BE2C (cell line): ENCODE data around the gene TRAPPC3.

Experiments used
- DNase-seq: peaks from one replicate; pipeline ENCODE4 v3.0.0-alpha.2; 2020
- H3K27me3 ChIP-seq: fragments of 250-450 bp; sonication (Bioruptor Pico); 2 replicates; pipeline ENCODE4 v1.5.1; 2020; ENCODE audit warnings: mild to moderate bottlenecking
- H3K36me3 ChIP-seq: fragments of 250-450 bp; sonication (Bioruptor Pico); 2 replicates; pipeline ENCODE4 v1.5.1; 2020; ENCODE audit warnings: mild to moderate bottlenecking
- H3K4me1 ChIP-seq: fragments of 250-450 bp; sonication (Bioruptor Pico); 2 replicates; pipeline ENCODE4 v1.5.1; 2020
- H3K4me3 ChIP-seq: 2 replicates; pipeline ENCODE4 v1.5.1; 2011; ENCODE audit warnings: low read depth, low read length
- H3K9me3 ChIP-seq: fragments of 250-450 bp; sonication (Bioruptor Pico); 2 replicates; pipeline ENCODE4 v1.5.1; 2020
- TF ChIP-seq, protein P1 (sequence below): IDR thresholded peaks from 2 replicates; pipeline ENCODE4 v1.5.1; 2012; ENCODE audit warnings: mild to moderate bottlenecking, low read depth, low read length

The TRAPPC3 gene

GRCh38 chr1:36179220-36179600 lies 29.9 kb upstream of the TRAPPC3 start:
- TF ChIP-seq, protein P1, sequence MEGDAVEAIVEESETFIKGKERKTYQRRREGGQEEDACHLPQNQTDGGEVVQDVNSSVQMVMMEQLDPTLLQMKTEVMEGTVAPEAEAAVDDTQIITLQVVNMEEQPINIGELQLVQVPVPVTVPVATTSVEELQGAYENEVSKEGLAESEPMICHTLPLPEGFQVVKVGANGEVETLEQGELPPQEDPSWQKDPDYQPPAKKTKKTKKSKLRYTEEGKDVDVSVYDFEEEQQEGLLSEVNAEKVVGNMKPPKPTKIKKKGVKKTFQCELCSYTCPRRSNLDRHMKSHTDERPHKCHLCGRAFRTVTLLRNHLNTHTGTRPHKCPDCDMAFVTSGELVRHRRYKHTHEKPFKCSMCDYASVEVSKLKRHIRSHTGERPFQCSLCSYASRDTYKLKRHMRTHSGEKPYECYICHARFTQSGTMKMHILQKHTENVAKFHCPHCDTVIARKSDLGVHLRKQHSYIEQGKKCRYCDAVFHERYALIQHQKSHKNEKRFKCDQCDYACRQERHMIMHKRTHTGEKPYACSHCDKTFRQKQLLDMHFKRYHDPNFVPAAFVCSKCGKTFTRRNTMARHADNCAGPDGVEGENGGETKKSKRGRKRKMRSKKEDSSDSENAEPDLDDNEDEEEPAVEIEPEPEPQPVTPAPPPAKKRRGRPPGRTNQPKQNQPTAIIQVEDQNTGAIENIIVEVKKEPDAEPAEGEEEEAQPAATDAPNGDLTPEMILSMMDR, result no peak

DNA sequence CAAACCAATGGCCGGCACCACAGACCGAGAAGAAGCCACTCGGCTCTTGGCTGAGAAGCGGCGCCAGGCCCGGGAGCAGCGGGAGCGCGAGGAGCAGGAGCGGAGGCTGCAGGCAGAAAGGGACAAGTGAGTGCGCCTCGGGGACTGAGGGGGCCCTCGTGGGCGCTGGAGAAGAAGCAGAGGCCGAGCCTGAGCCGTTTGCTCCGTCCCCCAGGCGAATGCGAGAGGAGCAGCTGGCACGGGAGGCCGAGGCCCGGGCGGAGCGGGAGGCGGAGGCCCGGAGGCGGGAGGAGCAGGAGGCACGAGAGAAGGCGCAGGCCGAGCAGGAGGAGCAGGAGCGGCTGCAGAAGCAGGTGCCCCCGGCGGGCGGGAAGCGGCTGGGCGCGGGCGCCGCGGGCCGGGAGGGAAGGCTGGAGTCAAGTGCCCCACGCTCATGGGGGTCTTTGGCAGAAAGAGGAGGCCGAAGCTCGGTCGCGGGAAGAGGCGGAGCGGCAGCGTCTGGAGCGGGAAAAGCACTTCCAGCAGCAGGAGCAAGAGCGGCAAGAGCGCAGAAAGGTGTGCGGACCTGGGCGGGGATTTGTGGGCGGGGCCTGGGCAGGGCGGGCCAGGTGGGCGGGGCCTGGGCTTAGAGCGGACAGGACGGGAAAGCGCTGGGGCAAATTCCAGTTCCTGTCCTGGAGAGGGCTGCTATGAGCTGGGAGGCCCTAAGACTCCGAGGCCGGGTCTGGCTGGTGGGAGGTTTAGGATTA lies 29.4 kb upstream of the TRAPPC3 start:
- TF ChIP-seq, protein P1, result no peak
- H3K36me3 ChIP-seq, result peaks cover 18% of the 10 kb centered on the region
- no peaks in the 10 kb centered on the region for H3K4me1 ChIP-seq
- H3K9me3 ChIP-seq, result no peaks in the 10 kb centered on the region
- no peak for DNase-seq
- H3K27me3 ChIP-seq, result no peaks in the 10 kb centered on the region
- H3K4me3 ChIP-seq, result no peak overlapping the region

More at GRCh38 chr1:36179220-36179600, 29.9 kb upstream of the TRAPPC3 start:
- H3K4me3 ChIP-seq, result no peak overlapping the region
- no peaks in the 10 kb centered on the region for H3K9me3 ChIP-seq
- no peaks in the 10 kb centered on the region for H3K27me3 ChIP-seq
- no peak for DNase-seq
- H3K4me1 ChIP-seq, result no peaks in the 10 kb centered on the region
- peaks cover 16% of the 10 kb centered on the region for H3K36me3 ChIP-seq

- Histone ChIP-seq H3K9me3 (no peaks in the 10 kb centered on the region), H3K4me3 (no peak overlapping the region), H3K4me1 (no peaks in the 10 kb centered on the region), H3K27me3 (no peaks in the 10 kb centered on the region), H3K36me3 (peaks cover 22% of the 10 kb centered on the region)
- TF ChIP-seq, protein P1, result no peak
- no peak for DNase-seq
Observed at GRCh38 chr1:36177589-36178431, 28.5 kb upstream of the TRAPPC3 start.

DNA sequence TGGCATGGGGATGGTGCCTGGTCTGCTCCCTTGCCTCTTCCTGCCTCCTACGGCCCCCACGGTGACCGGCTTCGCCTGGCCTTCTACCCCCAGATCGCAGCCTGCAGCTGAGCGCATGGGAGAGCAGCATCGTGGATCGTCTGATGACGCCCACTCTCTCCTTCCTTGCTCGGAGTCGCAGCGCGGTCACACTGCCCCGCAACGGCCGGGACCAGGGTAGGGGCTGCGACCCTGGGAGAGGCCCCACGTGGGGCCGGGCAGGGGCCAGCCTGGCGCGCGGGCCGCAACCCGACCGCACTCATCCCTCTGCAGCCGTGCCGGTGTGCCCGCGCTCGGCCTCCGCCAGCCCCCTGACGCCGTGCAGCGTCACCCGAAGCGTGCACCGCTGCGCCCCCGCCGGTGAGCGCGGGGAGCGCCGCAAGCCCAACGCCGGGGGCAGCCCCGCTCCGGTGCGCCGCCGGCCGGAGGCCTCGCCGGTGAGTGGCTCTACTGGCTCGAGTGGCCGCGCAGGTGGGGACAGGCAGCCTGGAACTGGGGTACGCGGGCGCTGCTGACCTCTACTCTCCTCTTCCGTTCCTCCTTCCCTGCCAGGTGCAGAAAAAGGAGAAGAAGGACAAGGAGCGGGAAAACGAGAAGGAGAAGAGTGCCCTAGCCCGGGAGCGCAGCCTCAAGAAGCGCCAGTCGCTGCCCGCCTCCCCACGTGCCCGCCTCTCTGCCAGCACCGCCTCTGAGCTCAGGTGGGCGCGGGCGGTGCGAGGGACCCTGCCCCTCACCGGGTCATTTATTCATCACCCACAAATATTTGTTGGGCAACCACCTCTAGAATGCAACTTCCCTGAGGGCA lies 27.0 kb upstream of the TRAPPC3 start:
- peaks cover 23% of the 10 kb centered on the region for H3K36me3 ChIP-seq
- no peaks in the 10 kb centered on the region for H3K27me3 ChIP-seq
- H3K4me3 ChIP-seq, result no peak overlapping the region
- no peaks in the 10 kb centered on the region for H3K9me3 ChIP-seq
- no peak for DNase-seq
- TF ChIP-seq, protein P1, result no peak
- no peaks in the 10 kb centered on the region for H3K4me1 ChIP-seq

GRCh38 chr1:36175137-36176095 lies 26.1 kb upstream of the TRAPPC3 start:
- TF ChIP-seq, protein P1, result no peak
- no peaks in the 10 kb centered on the region for H3K27me3 ChIP-seq
- DNase-seq, result no peak
- H3K4me1 ChIP-seq, result no peaks in the 10 kb centered on the region
- H3K36me3 ChIP-seq, result peaks cover 21% of the 10 kb centered on the region
- no peaks in the 10 kb centered on the region for H3K9me3 ChIP-seq
- no peak overlapping the region for H3K4me3 ChIP-seq
